Ovary (tissue), 9 donors: Measurements from ENCODE around the gene MTG1. TPM values are rescaled to one million over a fixed set of nuclear protein-coding genes. Genes with fewer than 3 reads are reported as not detected.
"Not testable (repeated sequence)": the region's sequence is repeated elsewhere in the genome, so short reads cannot be mapped to it uniquely, and the experiment has no call there.

ENCODE experiments used
- DNase-seq, 5 donors: peaks; one replicate each; pipeline ENCODE4 v3.0.0-alpha.2; 2019 to 2020
- H3K27ac ChIP-seq, 2 donors: fragments of 200-600 bp; one replicate each; pipeline versions ENCODE4 v1.5.1 to v1.8.0; 2019 to 2022
- H3K27me3 ChIP-seq: fragments of 200-600 bp; one replicate; pipeline ENCODE4 v1.8.0; 2022
- H3K36me3 ChIP-seq: fragments of 200-600 bp; sonication (generic); one replicate; pipeline ENCODE4 v1.5.1; 2019
- H3K4me1 ChIP-seq: one replicate; pipeline ENCODE4 v1.8.1; 2013; ENCODE audit warnings: mild to moderate bottlenecking, moderate library complexity; ENCODE audit not compliant: insufficient read depth
- H3K4me3 ChIP-seq: fragments of 200-600 bp; sonication (generic); one replicate; pipeline ENCODE4 v1.5.1; 2017
- H3K9me3 ChIP-seq, 2 donors: fragments of 200-600 bp in 1 of 2; sonication (generic) in 1 of 2; one replicate each; pipeline versions ENCODE4 v1.5.1 to v1.8.1; 2013 to 2019; ENCODE audit warnings: mild to moderate bottlenecking in 1 of 2, moderate library complexity in 1 of 2
- CTCF ChIP-seq, 3 donors: fragments of 450-650 bp in 2 of 3; fragments of 200-600 bp in 1 of 3; IDR thresholded peaks; one replicate each; pipeline versions ENCODE4 v1.5.1 to v1.8.0; 2016 to 2022; ENCODE audit warnings: antibody characterized with exemption in 3 of 3, mild to moderate bottlenecking in 1 of 3
- EP300 ChIP-seq: sonication (generic); formaldehyde crosslinking; IDR thresholded peaks from one replicate; pipeline ENCODE4 v1.6.1; 2017; ENCODE audit warnings: antibody characterized with exemption
- POLR2A ChIP-seq: fragments of 450-650 bp; IDR thresholded peaks from one replicate; pipeline ENCODE4 v1.6.1; 2017; ENCODE audit warnings: antibody characterized with exemption, mild to moderate bottlenecking, moderate library complexity
- WGBS, 3 donors: extraction: QIAGEN DNeasy Blood & Tissue Kit in 1 of 3; methylation state at CpG; one replicate each; pipeline versions ENCODE4 v1.1.5 to v1.1.7; 2013 to 2017; 5-methylcytosine and 5-hydroxymethylcytosine counted together
- intact Hi-C, 4 donors: fragments of 100-400 bp; cut with DNase I; formaldehyde crosslinking; loops; one replicate each; pipeline versions ENCODE4 v1.11.0 to v1.15.1; 2022 to 2023
- polyA plus RNA-seq, 2 donors: library from polyadenylated mRNA; stranded (reverse); fragments of 200-250 nt in 1 of 2; fragments of 350-450 nt in 1 of 2; fragmentation: Illumina TruSeq in 1 of 2; extraction: RNeasy Lipid Tissue Mini Kit (QIAGEN cat#74804) in 1 of 2; gene quantifications; one replicate each; pipeline ENCODE4 v1.2.3, GENCODE V29; 2013 to 2014
- total RNA-seq, 7 donors: library from RNA; depleted of rRNA in 2 of 7; stranded (reverse); fragments of >200 nt in 2 of 7; fragmentation: NEBNext Ultra II Directional in 3 of 7; extraction: Animal tissue kit (Norgen Biotek cat#: 25700) in 3 of 7; gene quantifications; one replicate each; pipeline versions ENCODE4 v1.1.0 to v1.2.4, GENCODE V29; 2016 to 2023
- donor health status: DM: no; HTN: no; CAD: no; lungs with moderate emphysema.
- donor health status: DM: no; HTN: no; CAD: no.
- donor health status: Bipolar disorder and iron deficiency.
- donor health status: DM: yes; HTN: yes; CAD: no.
- donor health status: DM: no; HTN: no; CAD: no.
- donor health status: DM: yes; HTN: yes; CAD: no.

MTG1 gene
- total and polyA plus RNA-seq, 9 donors, result 23.1 to 55.1 (median 33.7) TPM

- Histone ChIP-seq H3K9me3 (peaks cover 0 to 6% of the 10 kb centered on the region in 2 donors), H3K4me1 (no peaks in the 10 kb centered on the region), H3K27ac (no peak overlapping the region), H3K36me3 (no peaks in the 10 kb centered on the region), H3K4me3 (no peak overlapping the region), H3K27me3 (no peaks in the 10 kb centered on the region)
- DNase-seq, result no peak
- intact Hi-C loops, result no loop called here
- no peak for TF ChIP-seq POLR2A
- no peak for TF ChIP-seq EP300
- TF ChIP-seq CTCF (IDR thresholded peaks at IDR 0.05), result no peak
Observed at GRCh38 chr10:133412381-133412711, 18.4 kb downstream of the MTG1 start.

- H3K36me3 ChIP-seq, H3K9me3 ChIP-seq, H3K4me3 ChIP-seq, intact Hi-C loops, H3K27ac ChIP-seq, H3K4me1 ChIP-seq, H3K27me3 ChIP-seq, DNase-seq: not testable (repeated sequence)
- 96 to 98% (median 98%) methylated on average over 20 to 23 of the region's 23 CpGs for WGBS, 3 donors
Observed at GRCh38 chr10:133414401-133414800, 20.4 kb downstream of the MTG1 start.

- DNase-seq, result no peak
- Histone ChIP-seq H3K4me3 (no peak overlapping the region), H3K9me3 (peaks cover 0 to 3% of the 10 kb centered on the region in 2 donors), H3K4me1 (no peaks in the 10 kb centered on the region), H3K36me3 (no peaks in the 10 kb centered on the region), H3K27ac (no peak overlapping the region), H3K27me3 (no peaks in the 10 kb centered on the region)
- intact Hi-C loops, result no loop called here
- 93 to 96% (median 95%) methylated on average over 25 of the region's 25 CpGs for WGBS, 3 donors
- TF ChIP-seq POLR2A, result no peak
- TF ChIP-seq CTCF (IDR thresholded peaks at IDR 0.05), result no peak
- TF ChIP-seq EP300, result no peak
Observed at GRCh38 chr10:133415752-133416151, 21.8 kb downstream of the MTG1 start.

GRCh38 chr10:133418289-133418993, 24.5 kb downstream of the MTG1 start:
- Histone ChIP-seq H3K27me3 (no peaks in the 10 kb centered on the region), H3K27ac (no peak overlapping the region), H3K4me1 (peaks cover 3% of the 10 kb centered on the region), H3K9me3 (no peaks in the 10 kb centered on the region), H3K36me3 (no peaks in the 10 kb centered on the region), H3K4me3 (no peak overlapping the region)
- intact Hi-C loops, result no loop called here
- WGBS, 3 donors, result 90 to 95% (median 94%) methylated on average over 14 of the region's 14 CpGs
- TF ChIP-seq POLR2A (no peak), CTCF (IDR thresholded peaks at IDR 0.05) (no peak), EP300 (no peak)
- peak in 1 of 5 donors; percentile 10 for DNase-seq

GRCh38 chr10:133419211-133419950, 25.4 kb downstream of the MTG1 start:
- intact Hi-C loops, result no loop called here
- peak in 1 of 5 donors; percentile 14 for DNase-seq
- 84 to 88% (median 87%) methylated on average over 34 of the region's 34 CpGs for WGBS, 3 donors
- no peak for TF ChIP-seq CTCF (IDR thresholded peaks at IDR 0.05)
- no peak for TF ChIP-seq EP300
- TF ChIP-seq POLR2A, result no peak
- Histone ChIP-seq H3K27ac (no peak overlapping the region), H3K4me3 (no peak overlapping the region), H3K4me1 (peaks cover 3% of the 10 kb centered on the region), H3K9me3 (no peaks in the 10 kb centered on the region), H3K27me3 (no peaks in the 10 kb centered on the region), H3K36me3 (no peaks in the 10 kb centered on the region)
